H1 (cell line): ENCODE measurements around the gene SFTPA2.

ENCODE experiments used
- EP300 ChIP-seq, 2 experiments: IDR thresholded peaks; 1 replicate in 1 of 2; 2 replicates in 1 of 2; pipeline ENCODE4 v1.6.1; 2011 to 2012; ENCODE audit warnings: low read depth in 2 of 2, low read length in 2 of 2, mild to moderate bottlenecking in 2 of 2, borderline replicate concordance in 1 of 2, inconsistent platforms in 1 of 2, moderate library complexity in 1 of 2
- EZH2 ChIP-seq: fragments of 200-600 bp; sonication (generic); IDR thresholded peaks from 2 replicates; pipeline ENCODE4 v1.7.1; 2012; ENCODE audit warnings: low read depth, mild to moderate bottlenecking, moderate library complexity, low read length, inconsistent platforms; ENCODE audit not compliant: severe bottlenecking
- POLR2A ChIP-seq, 2 experiments: IDR thresholded peaks; 1 replicate in 1 of 2; 2 replicates in 1 of 2; pipeline ENCODE4 v1.6.1; 2011; ENCODE audit warnings: low read depth in 2 of 2, low read length in 2 of 2, mild to moderate bottlenecking in 2 of 2; ENCODE audit errors: control extremely low read depth in 1 of 2
- POLR2AphosphoS5 ChIP-seq: IDR thresholded peaks from 2 replicates; pipeline ENCODE4 v1.6.1; 2011; ENCODE audit warnings: low read depth, low read length
- TEAD4 ChIP-seq: IDR thresholded peaks from 2 replicates; pipeline ENCODE4 v1.6.1; 2012; ENCODE audit warnings: low read depth, low read length, inconsistent platforms, mixed read lengths
- YY1 ChIP-seq: IDR thresholded peaks from 2 replicates; pipeline ENCODE4 v1.6.1; 2011; ENCODE audit warnings: low read depth, mild to moderate bottlenecking, low read length
- ZNF274 ChIP-seq: IDR thresholded peaks from 2 replicates; pipeline ENCODE4 v1.7.0; 2012; ENCODE audit warnings: low read length, borderline replicate concordance; ENCODE audit errors: extremely low read depth
- TF ChIP-seq, protein P1 (sequence below), 3 experiments: IDR thresholded peaks; 1 replicate in 2 of 3; 2 replicates in 1 of 3; pipeline versions ENCODE4 v1.5.1 to v1.6.1; 2011; ENCODE audit warnings: low read length in 3 of 3, mild to moderate bottlenecking in 3 of 3, inconsistent platforms in 2 of 3, low read depth in 1 of 3, moderate library complexity in 1 of 3; ENCODE audit not compliant: insufficient read depth in 1 of 3; ENCODE audit errors: control extremely low read depth in 1 of 3
- TF ChIP-seq, protein P2 (sequence below): IDR thresholded peaks from 2 replicates; pipeline ENCODE4 v1.6.1; 2012; ENCODE audit warnings: low read length, inconsistent platforms

DNA sequence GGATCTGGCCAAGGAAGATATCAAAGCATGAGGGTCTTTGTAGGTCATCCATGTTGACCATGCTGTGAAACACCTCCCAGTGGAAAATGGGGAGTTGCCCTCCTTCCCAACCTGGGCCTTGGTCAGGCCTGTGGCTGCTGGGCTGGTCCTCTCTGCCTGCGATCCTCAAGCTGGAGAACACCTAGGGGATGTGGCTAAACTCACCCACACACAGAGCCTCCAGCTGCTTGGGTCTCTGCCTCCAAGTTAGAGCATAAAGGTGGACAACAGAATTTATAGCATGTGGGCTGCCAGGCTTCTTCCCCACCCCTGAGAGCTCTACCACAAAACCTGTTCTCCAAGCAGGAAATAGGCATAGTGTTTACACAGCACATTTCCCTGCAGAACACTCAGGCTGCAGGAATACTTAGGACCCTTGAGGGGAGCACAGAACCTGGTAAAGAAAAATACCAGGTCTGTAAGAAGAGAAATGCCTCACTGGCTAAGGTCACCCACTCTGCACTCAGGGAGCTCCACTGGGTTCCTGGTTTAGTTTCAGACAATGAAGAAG, at the start of gene SFTPA2:
- TF ChIP-seq EP300 (IDR thresholded peaks at IDR 0.05; ENCODE audit: borderline replicate concordance in 1 of 2, low read depth in 2 of 2, low read length in 2 of 2), result no peak
- TF ChIP-seq, protein P1, sequence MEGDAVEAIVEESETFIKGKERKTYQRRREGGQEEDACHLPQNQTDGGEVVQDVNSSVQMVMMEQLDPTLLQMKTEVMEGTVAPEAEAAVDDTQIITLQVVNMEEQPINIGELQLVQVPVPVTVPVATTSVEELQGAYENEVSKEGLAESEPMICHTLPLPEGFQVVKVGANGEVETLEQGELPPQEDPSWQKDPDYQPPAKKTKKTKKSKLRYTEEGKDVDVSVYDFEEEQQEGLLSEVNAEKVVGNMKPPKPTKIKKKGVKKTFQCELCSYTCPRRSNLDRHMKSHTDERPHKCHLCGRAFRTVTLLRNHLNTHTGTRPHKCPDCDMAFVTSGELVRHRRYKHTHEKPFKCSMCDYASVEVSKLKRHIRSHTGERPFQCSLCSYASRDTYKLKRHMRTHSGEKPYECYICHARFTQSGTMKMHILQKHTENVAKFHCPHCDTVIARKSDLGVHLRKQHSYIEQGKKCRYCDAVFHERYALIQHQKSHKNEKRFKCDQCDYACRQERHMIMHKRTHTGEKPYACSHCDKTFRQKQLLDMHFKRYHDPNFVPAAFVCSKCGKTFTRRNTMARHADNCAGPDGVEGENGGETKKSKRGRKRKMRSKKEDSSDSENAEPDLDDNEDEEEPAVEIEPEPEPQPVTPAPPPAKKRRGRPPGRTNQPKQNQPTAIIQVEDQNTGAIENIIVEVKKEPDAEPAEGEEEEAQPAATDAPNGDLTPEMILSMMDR (IDR thresholded peaks at IDR 0.05; ENCODE audit: control extremely low read depth in 1 of 3, insufficient read depth in 1 of 3, low read depth in 1 of 3, low read length in 3 of 3), result no peak
- no peak for TF ChIP-seq YY1
- no peak for TF ChIP-seq POLR2A (IDR thresholded peaks at IDR 0.05; ENCODE audit: control extremely low read depth in 1 of 2, low read depth in 2 of 2, low read length in 2 of 2)
- no peak for TF ChIP-seq TEAD4
- TF ChIP-seq ZNF274, result no peak
- no peak for TF ChIP-seq POLR2AphosphoS5
- TF ChIP-seq, protein P2, sequence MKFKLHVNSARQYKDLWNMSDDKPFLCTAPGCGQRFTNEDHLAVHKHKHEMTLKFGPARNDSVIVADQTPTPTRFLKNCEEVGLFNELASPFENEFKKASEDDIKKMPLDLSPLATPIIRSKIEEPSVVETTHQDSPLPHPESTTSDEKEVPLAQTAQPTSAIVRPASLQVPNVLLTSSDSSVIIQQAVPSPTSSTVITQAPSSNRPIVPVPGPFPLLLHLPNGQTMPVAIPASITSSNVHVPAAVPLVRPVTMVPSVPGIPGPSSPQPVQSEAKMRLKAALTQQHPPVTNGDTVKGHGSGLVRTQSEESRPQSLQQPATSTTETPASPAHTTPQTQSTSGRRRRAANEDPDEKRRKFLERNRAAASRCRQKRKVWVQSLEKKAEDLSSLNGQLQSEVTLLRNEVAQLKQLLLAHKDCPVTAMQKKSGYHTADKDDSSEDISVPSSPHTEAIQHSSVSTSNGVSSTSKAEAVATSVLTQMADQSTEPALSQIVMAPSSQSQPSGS, result no peak
- TF ChIP-seq EZH2, result no peak
